Measurements from ENCODE around the gene RBM47. TPM values are rescaled to one million over a fixed set of nuclear protein-coding genes. Genes with fewer than 3 reads are reported as not detected.

RBM47 gene
- total RNA-seq, 1 experiment from 2014 or later, result 70.3 TPM

- Mint-ChIP-seq H3K27ac (no peak overlapping the region; a peak in 1 of 7 replicates), H3K4me3 (no peak overlapping the region), H3K4me1 (peaks cover 22 to 24% of the 10 kb centered on the region in 2 experiments), H3K36me3 (ENCODE audit: insufficient read depth in 1 of 3, low read depth in 3 of 3) (peaks cover 0 to 11% (median 7%) of the 10 kb centered on the region in 3 experiments; a peak in 6 of 7 replicates), H3K27me3 (ENCODE audit: low read depth) (no peaks in the 10 kb centered on the region), H3K9me3 (no peaks in the 10 kb centered on the region)
- H2AFZ ChIP-seq (ENCODE audit: low read length), result no peak overlapping the region
- H3K23ac ChIP-seq (ENCODE audit: insufficient read length, low read depth, low read length), result no peak overlapping the region
- H3K9ac ChIP-seq (ENCODE audit: extremely low read depth, insufficient read length, low read length), result no peak overlapping the region
- H3K79me2 ChIP-seq (ENCODE audit: insufficient read depth, low read length), result peaks cover 2% of the 10 kb centered on the region; the same call in 1 of the 2 replicates
- no CpG with 5 or more reads among the region's 9 CpGs for WGBS (ENCODE audit: extremely low coverage, insufficient read length, low lambda C conversion rate)
- peaks cover 3% of the 10 kb centered on the region for H3K79me1 ChIP-seq (ENCODE audit: insufficient read depth, low read depth, low read length, poor library complexity, severe bottlenecking)
- H3K27ac ChIP-seq (ENCODE audit: insufficient read length, low read depth, low read length), result no peak overlapping the region
- H2BK15ac ChIP-seq (ENCODE audit: low read depth, low read length), result no peak overlapping the region
- H2BK120ac ChIP-seq (ENCODE audit: low read depth, low read length, poor library complexity, severe bottlenecking), result no peak overlapping the region
- H3K18ac ChIP-seq (ENCODE audit: insufficient read length, low read depth, low read length), result no peak overlapping the region
- H2BK5ac ChIP-seq (ENCODE audit: insufficient read length, low read length), result no peak overlapping the region
- no peak overlapping the region for H4K8ac ChIP-seq (replicated peaks; ENCODE audit: insufficient read length, low read depth, low read length)
- no peak overlapping the region for H3K4me2 ChIP-seq (ENCODE audit: insufficient read depth, insufficient read length, low read length)
- H3K56ac ChIP-seq (ENCODE audit: insufficient read length, low read depth, low read length), result no peak overlapping the region
- no peak overlapping the region for H3K14ac ChIP-seq (ENCODE audit: insufficient read depth, low read length)
- H3K9me3 ChIP-seq (ENCODE audit: control insufficient read depth, low read depth, low read length), result no peaks in the 10 kb centered on the region
- H4K20me1 ChIP-seq (ENCODE audit: control insufficient read depth, insufficient read depth, insufficient read length), result no peaks in the 10 kb centered on the region
- no peaks in the 10 kb centered on the region for H3K27me3 ChIP-seq (ENCODE audit: insufficient read depth, low read length)
- H3T11ph ChIP-seq (ENCODE audit: low read length), result no peak overlapping the region
- no peak overlapping the region for H4K91ac ChIP-seq (ENCODE audit: insufficient read length, low read depth, low read length)
- no peaks in the 10 kb centered on the region for H3K23me2 ChIP-seq (ENCODE audit: insufficient read length, low read depth, low read length, poor library complexity, severe bottlenecking)
- no peak overlapping the region for H3K4ac ChIP-seq (ENCODE audit: low read depth, low read length)
- H2BK12ac ChIP-seq (ENCODE audit: insufficient read length, low read depth, low read length), result no peak overlapping the region
- DNase-seq, result no peak
- peaks cover 5% of the 10 kb centered on the region; the same call in 1 of the 2 replicates for H3K4me1 ChIP-seq (ENCODE audit: insufficient read depth, low read length)
- TF ChIP-seq, protein P1, sequence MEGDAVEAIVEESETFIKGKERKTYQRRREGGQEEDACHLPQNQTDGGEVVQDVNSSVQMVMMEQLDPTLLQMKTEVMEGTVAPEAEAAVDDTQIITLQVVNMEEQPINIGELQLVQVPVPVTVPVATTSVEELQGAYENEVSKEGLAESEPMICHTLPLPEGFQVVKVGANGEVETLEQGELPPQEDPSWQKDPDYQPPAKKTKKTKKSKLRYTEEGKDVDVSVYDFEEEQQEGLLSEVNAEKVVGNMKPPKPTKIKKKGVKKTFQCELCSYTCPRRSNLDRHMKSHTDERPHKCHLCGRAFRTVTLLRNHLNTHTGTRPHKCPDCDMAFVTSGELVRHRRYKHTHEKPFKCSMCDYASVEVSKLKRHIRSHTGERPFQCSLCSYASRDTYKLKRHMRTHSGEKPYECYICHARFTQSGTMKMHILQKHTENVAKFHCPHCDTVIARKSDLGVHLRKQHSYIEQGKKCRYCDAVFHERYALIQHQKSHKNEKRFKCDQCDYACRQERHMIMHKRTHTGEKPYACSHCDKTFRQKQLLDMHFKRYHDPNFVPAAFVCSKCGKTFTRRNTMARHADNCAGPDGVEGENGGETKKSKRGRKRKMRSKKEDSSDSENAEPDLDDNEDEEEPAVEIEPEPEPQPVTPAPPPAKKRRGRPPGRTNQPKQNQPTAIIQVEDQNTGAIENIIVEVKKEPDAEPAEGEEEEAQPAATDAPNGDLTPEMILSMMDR (conservative IDR thresholded peaks at IDR 0.05), result no peak
- H4K5ac ChIP-seq (ENCODE audit: insufficient read length, low read depth, low read length), result no peak overlapping the region
- H2AK5ac ChIP-seq (ENCODE audit: insufficient read length, low read length), result no peak overlapping the region
- no peak overlapping the region for H2BK20ac ChIP-seq (ENCODE audit: low read depth, low read length, poor library complexity, severe bottlenecking)
Measured at GRCh38 chr4:40511036-40511614, 118.5 kb downstream of the RBM47 start.

All from H9 (cell line).